GM19455 (cell line): ENCODE measurements around the gene NKAP.
"Not testable (repeated sequence)": the region's sequence is repeated elsewhere in the genome, so short reads cannot be mapped to it uniquely, and the experiment has no call there.

Experiments
- ATAC-seq: cut with Tn5 transposase; IDR thresholded peaks from one replicate; pipeline ENCODE4 v1.9.1; 2021; ENCODE audit not compliant: unreplicated experiment

NKAP gene

GRCh38 chrX:119941336-119941735 is 2.2 kb downstream of the NKAP start:
- no peak for ATAC-seq

- no peak for ATAC-seq
Observed at GRCh38 chrX:119935215-119935874, 8.2 kb downstream of the NKAP start.

GRCh38 chrX:119922391-119922790 is 21.2 kb downstream of the NKAP start:
- not testable (repeated sequence) for ATAC-seq

- ATAC-seq, result no peak
Observed at GRCh38 chrX:119919835-119920585, 23.5 kb downstream of the NKAP start.

GRCh38 chrX:119917877-119918276 is 25.7 kb downstream of the NKAP start:
- no peak for ATAC-seq

GRCh38 chrX:119916310-119916709 is 27.2 kb downstream of the NKAP start:
- no peak for ATAC-seq

- ATAC-seq, result no peak
Observed at GRCh38 chrX:119900976-119901375, 42.6 kb downstream of the NKAP start.

- no peak for ATAC-seq
Observed at GRCh38 chrX:119899125-119899524, 44.4 kb downstream of the NKAP start.

- ATAC-seq, result no peak
Observed at GRCh38 chrX:119895843-119896326, 47.7 kb downstream of the NKAP start, which contains the start of gene AKAP14. Gene AKAP14, plus strand, starts transcription at chrX:119895893. Its CDS starts 7,331 bp downstream, at chrX:119903224.

GRCh38 chrX:119891961-119892692 is 51.4 kb downstream of the NKAP start:
- not testable (repeated sequence) for ATAC-seq

- not testable (repeated sequence) for ATAC-seq
Observed at GRCh38 chrX:119890626-119891025, 52.9 kb downstream of the NKAP start.

- ATAC-seq, result peak; percentile 88
Observed at GRCh38 chrX:119887721-119888425, 55.7 kb downstream of the NKAP start.

GRCh38 chrX:119885554-119886428 is 57.8 kb downstream of the NKAP start:
- no peak for ATAC-seq

- no peak for ATAC-seq
Observed at GRCh38 chrX:119880552-119881437, 62.8 kb downstream of the NKAP start.

- ATAC-seq, result no peak
Observed at GRCh38 chrX:119880076-119880475, 63.5 kb downstream of the NKAP start.

- no peak for ATAC-seq
Observed at GRCh38 chrX:119878740-119879139, 64.8 kb downstream of the NKAP start.

GRCh38 chrX:119871599-119872395 is 71.8 kb downstream of the NKAP start, which contains the start of the genes NDUFA1 and RNF113A:
Gene NDUFA1, plus strand, starts transcription at chrX:119871832. Its CDS starts 80 bp downstream, at chrX:119871912.
Gene RNF113A, minus strand, starts transcription at chrX:119871733. Its CDS starts 120 bp downstream, at chrX:119871613.
- peak; percentile 90 for ATAC-seq

GRCh38 chrX:119871245-119871598 is 72.3 kb downstream of the NKAP start:
- peak; percentile 24 for ATAC-seq
